ENCODE data around the gene ASXL2.
"Not testable (repeated sequence)": the region's sequence is repeated elsewhere in the genome, so short reads cannot be mapped to it uniquely, and the experiment has no call there.

Gene ASXL2

GRCh38 chr2:25831746-25832449 is 46.4 kb downstream of the ASXL2 start:
- DNase-seq, result no peak

GRCh38 chr2:25829828-25830227 is 48.5 kb downstream of the ASXL2 start:
- no peak for DNase-seq

- DNase-seq, result no peak
Observed at GRCh38 chr2:25829377-25829704, 48.9 kb downstream of the ASXL2 start.

GRCh38 chr2:25828532-25829376 is 49.5 kb downstream of the ASXL2 start:
- DNase-seq, result not testable (repeated sequence)

GRCh38 chr2:25825238-25825637 is 53.0 kb downstream of the ASXL2 start:
- no peak for DNase-seq

- no peak for DNase-seq
Observed at GRCh38 chr2:25824718-25825117, 53.6 kb downstream of the ASXL2 start.

GRCh38 chr2:25824216-25824615 is 54.1 kb downstream of the ASXL2 start:
- DNase-seq, result no peak

- DNase-seq, result no peak
Observed at GRCh38 chr2:25822190-25823117, 55.8 kb downstream of the ASXL2 start.

GRCh38 chr2:25821225-25822056 is 56.8 kb downstream of the ASXL2 start:
- no peak for DNase-seq

- no peak for DNase-seq
Observed at GRCh38 chr2:25819597-25820039, 58.7 kb downstream of the ASXL2 start.

GRCh38 chr2:25817630-25818029 is 60.7 kb downstream of the ASXL2 start:
- DNase-seq, result no peak

GRCh38 chr2:25817006-25817405 is 61.3 kb downstream of the ASXL2 start:
- DNase-seq, result no peak

GRCh38 chr2:25816249-25816648 is 62.0 kb downstream of the ASXL2 start:
- no peak for DNase-seq

- no peak for DNase-seq
Observed at GRCh38 chr2:25814681-25815080, 63.6 kb downstream of the ASXL2 start.

GRCh38 chr2:25810428-25810827 is 67.9 kb downstream of the ASXL2 start:
- no peak for DNase-seq

- no peak for DNase-seq
Observed at GRCh38 chr2:25809646-25810045, 68.6 kb downstream of the ASXL2 start.

GRCh38 chr2:25808006-25808383 is 70.3 kb downstream of the ASXL2 start:
- no peak for DNase-seq

- no peak for DNase-seq
Observed at GRCh38 chr2:25806941-25807340, 71.3 kb downstream of the ASXL2 start.

- DNase-seq, result no peak
Observed at GRCh38 chr2:25805987-25806386, 72.3 kb downstream of the ASXL2 start.

GRCh38 chr2:25804338-25804737 is 73.9 kb downstream of the ASXL2 start:
- no peak for DNase-seq

GRCh38 chr2:25799301-25799700 is 79.0 kb downstream of the ASXL2 start:
- no peak for DNase-seq

Measured in NCI-H345 (cell line).